ENCODE data around the gene FAU. TPM values are rescaled to one million over a fixed set of nuclear protein-coding genes. Genes with fewer than 3 reads are reported as not detected.

FAU gene
- total RNA-seq, 1 experiment from 2014 or later = 1,073 TPM

DNA sequence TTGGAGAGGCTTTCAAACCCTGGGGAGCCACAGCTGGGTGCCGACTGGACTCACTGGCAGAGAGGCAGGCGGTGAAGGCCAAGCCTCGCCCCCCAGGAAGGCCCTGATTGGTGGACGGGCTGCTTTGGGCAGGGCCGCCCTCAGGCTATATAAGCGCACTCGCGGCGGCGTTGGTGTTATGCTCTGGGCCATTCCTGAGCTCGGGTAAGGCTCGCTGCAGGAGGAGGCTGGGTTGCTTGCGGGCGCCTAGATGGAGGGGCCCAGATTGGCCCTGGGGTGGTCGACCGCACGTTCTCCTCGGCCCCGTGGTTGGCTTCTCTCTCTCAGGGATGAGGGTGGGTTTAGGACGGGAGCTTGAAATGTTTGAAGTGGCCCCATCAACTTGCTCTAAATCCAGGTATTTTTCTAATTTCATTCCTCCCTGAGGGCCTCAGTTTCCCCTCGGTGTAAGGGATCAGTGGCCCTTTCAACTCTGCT lies 48.2 kb upstream of the FAU start, which contains the start of gene SPDYC:
Gene SPDYC, plus strand, starts transcription at position 176 of the 477 bp plus-strand sequence. CDS start 1,125 bp downstream, outside the sequence.
- no peaks in the 10 kb centered on the region for H3K79me2 ChIP-seq (ENCODE audit: insufficient read depth, low read length)
- no peaks in the 10 kb centered on the region for H3K9me2 ChIP-seq (ENCODE audit: insufficient read depth)
- H3K9ac ChIP-seq (ENCODE audit: low read length) = peak within 1 kb of the TSS; percentile 30; the same call in 1 of the 2 replicates
- DNase-seq (ENCODE audit: low read depth, low spot score) = peak; percentile 56
- TF ChIP-seq EZH2phosphoT487 (IDR thresholded peaks at IDR 0.05; ENCODE audit: borderline replicate concordance) (no peak), FOSL1 (IDR thresholded peaks at IDR 0.05; ENCODE audit: low read depth) (no peak), SIN3A (IDR thresholded peaks at IDR 0.05; ENCODE audit: low read depth) (no peak), RAD21 (IDR thresholded peaks at IDR 0.05; ENCODE audit: low read depth) (no peak), JUND (IDR thresholded peaks at IDR 0.05) (no peak), TCF7L2 (IDR thresholded peaks at IDR 0.05; ENCODE audit: borderline replicate concordance, extremely low read depth, insufficient read depth, insufficient read length) (no peak), SRF (IDR thresholded peaks at IDR 0.05; ENCODE audit: low read depth) (no peak), POLR2AphosphoS5 (IDR thresholded peaks at IDR 0.05; ENCODE audit: low read depth, low read length) (peak; percentile 87), POLR2A (IDR thresholded peaks at IDR 0.05; ENCODE audit: borderline replicate concordance, extremely low read depth, insufficient read depth, insufficient read length) (peak; percentile 66)
- peak within 1 kb of the TSS in 1 of 2 experiments; percentile 30; a peak in 2 of 4 replicates for H3K4me3 ChIP-seq (replicated peaks in 1 of 2; ENCODE audit: low read depth in 1 of 2, low read length in 2 of 2)
- ATAC-seq = peak; percentile 98
- H3K4me2 ChIP-seq (ENCODE audit: low read length) = peak within 1 kb of the TSS; percentile 58
- no peaks in the 10 kb centered on the region for H3K9me3 ChIP-seq (ENCODE audit: control insufficient read depth in 1 of 2, insufficient read depth in 1 of 2, low read depth in 1 of 2, low read length in 2 of 2)
- POLR2A ChIA-PET = interaction anchor here (0.7 to 3.6 kb wide), 11 partner anchors 11 to 320 kb away, joined by 3 to 16 read pairs (median 3); partner anchors contain the start of genes CAPN1, FAU, MRPL49 and ZNHIT2
- RAD21 ChIA-PET (ENCODE audit: low non-redundant PET in 1 of 2, low total read pairs in 2 of 2, uncharacterized antibody in 2 of 2, unreplicated experiment in 2 of 2) = no interaction called here
- H2AFZ ChIP-seq (ENCODE audit: low read depth, low read length, poor library complexity, severe bottlenecking) = peak within 1 kb of the TSS; percentile 26
- H4K20me1 ChIP-seq (ENCODE audit: insufficient read depth) = no peaks in the 10 kb centered on the region
- no peaks in the 10 kb centered on the region for H3K36me3 ChIP-seq (ENCODE audit: control insufficient read depth in 1 of 2, insufficient read depth in 2 of 2, low read length in 2 of 2)
- intact Hi-C loops (cut with micrococcal nuclease) = no loop called here
- no peak within 1 kb of the TSS for H3K27ac ChIP-seq (ENCODE audit: low read depth, low read length)
- BruUV-seq (replicated peaks) = no TSS peak
- CTCF ChIA-PET = interaction anchor here (1.2 kb wide), 1 partner anchor 11 kb away, joined by 7 read pairs; the partner anchor contains the start of gene CAPN1
- peaks cover 9 to 16% of the 10 kb centered on the region in 2 experiments; a peak in 3 of 4 replicates for H3K4me1 ChIP-seq (ENCODE audit: control insufficient read depth in 1 of 2, insufficient read depth in 2 of 2, low read length in 2 of 2)
- no peaks in the 10 kb centered on the region for H3K27me3 ChIP-seq (ENCODE audit: insufficient read depth, low read length)

DNA sequence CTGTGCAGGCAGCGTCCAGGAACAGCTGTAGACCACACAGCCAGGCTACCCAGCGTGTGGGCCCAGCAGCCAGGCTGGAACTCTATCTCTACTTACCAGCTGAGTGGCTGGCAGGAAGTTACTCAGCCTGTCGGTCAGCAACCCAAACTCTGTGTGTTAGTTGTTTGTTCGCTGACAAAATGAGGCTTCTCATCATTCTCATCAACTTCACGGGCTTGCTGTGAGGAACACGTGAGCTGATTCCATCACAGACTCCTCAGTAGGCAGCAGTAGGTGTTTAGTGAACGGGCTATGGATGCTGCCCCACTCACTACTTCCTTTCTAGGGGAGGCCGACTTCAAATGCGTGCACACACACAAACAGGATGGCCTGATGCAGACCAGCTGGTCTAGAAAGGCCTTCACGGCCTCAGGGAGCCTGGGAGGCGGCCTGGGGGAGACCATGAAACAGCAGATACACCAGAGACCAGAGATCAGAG lies 47.3 kb upstream of the FAU start:
- CTCF ChIA-PET = interaction anchor here (1.2 kb wide), 1 partner anchor 12 kb away, joined by 7 read pairs; the partner anchor contains the start of gene CAPN1
- POLR2A ChIA-PET = interaction anchor here (0.7 to 3.6 kb wide), 7 partner anchors 11 to 320 kb away, joined by 3 to 16 read pairs (median 3); partner anchors contain the start of gene CAPN1
- H3K36me3 ChIP-seq (ENCODE audit: control insufficient read depth in 1 of 2, insufficient read depth in 2 of 2, low read length in 2 of 2) = no peaks in the 10 kb centered on the region
- ATAC-seq (no peak), DNase-seq (ENCODE audit: low read depth, low spot score) (no peak)
- RAD21 ChIA-PET (ENCODE audit: low non-redundant PET in 1 of 2, low total read pairs in 2 of 2, uncharacterized antibody in 2 of 2, unreplicated experiment in 2 of 2) = no interaction called here
- no peaks in the 10 kb centered on the region for H3K9me2 ChIP-seq (ENCODE audit: insufficient read depth)
- H2AFZ ChIP-seq (ENCODE audit: low read depth, low read length, poor library complexity, severe bottlenecking) = no peak overlapping the region
- H3K79me2 ChIP-seq (ENCODE audit: insufficient read depth, low read length) = no peaks in the 10 kb centered on the region
- no TSS peak for BruUV-seq (replicated peaks)
- no peak overlapping the region for H3K4me3 ChIP-seq (replicated peaks in 1 of 2; ENCODE audit: low read depth in 1 of 2, low read length in 2 of 2)
- H3K9ac ChIP-seq (ENCODE audit: low read length) = 0 out of 2 replicates have a peak overlapping the region, but pooled peaks have one; percentile 12
- no peaks in the 10 kb centered on the region for H3K27me3 ChIP-seq (ENCODE audit: insufficient read depth, low read length)
- no peak overlapping the region for H3K4me2 ChIP-seq (ENCODE audit: low read length)
- H3K4me1 ChIP-seq (ENCODE audit: control insufficient read depth in 1 of 2, insufficient read depth in 2 of 2, low read length in 2 of 2) = peaks cover 9 to 16% of the 10 kb centered on the region in 2 experiments; a peak in 3 of 4 replicates
- H4K20me1 ChIP-seq (ENCODE audit: insufficient read depth) = no peaks in the 10 kb centered on the region
- intact Hi-C loops (cut with micrococcal nuclease) = no loop called here
- no peak overlapping the region for H3K27ac ChIP-seq (ENCODE audit: low read depth, low read length)
- H3K9me3 ChIP-seq (ENCODE audit: control insufficient read depth in 1 of 2, insufficient read depth in 1 of 2, low read depth in 1 of 2, low read length in 2 of 2) = no peaks in the 10 kb centered on the region
- TF ChIP-seq, protein P1, sequence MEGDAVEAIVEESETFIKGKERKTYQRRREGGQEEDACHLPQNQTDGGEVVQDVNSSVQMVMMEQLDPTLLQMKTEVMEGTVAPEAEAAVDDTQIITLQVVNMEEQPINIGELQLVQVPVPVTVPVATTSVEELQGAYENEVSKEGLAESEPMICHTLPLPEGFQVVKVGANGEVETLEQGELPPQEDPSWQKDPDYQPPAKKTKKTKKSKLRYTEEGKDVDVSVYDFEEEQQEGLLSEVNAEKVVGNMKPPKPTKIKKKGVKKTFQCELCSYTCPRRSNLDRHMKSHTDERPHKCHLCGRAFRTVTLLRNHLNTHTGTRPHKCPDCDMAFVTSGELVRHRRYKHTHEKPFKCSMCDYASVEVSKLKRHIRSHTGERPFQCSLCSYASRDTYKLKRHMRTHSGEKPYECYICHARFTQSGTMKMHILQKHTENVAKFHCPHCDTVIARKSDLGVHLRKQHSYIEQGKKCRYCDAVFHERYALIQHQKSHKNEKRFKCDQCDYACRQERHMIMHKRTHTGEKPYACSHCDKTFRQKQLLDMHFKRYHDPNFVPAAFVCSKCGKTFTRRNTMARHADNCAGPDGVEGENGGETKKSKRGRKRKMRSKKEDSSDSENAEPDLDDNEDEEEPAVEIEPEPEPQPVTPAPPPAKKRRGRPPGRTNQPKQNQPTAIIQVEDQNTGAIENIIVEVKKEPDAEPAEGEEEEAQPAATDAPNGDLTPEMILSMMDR (IDR thresholded peaks at IDR 0.05 in 2 of 3, conservative IDR thresholded peaks at IDR 0.05 in 1 of 3; ENCODE audit: borderline replicate concordance in 1 of 3, insufficient read depth in 1 of 3, low read depth in 2 of 3, low read length in 2 of 3) = no peak
- no peak for TF ChIP-seq CEBPB (IDR thresholded peaks at IDR 0.05; ENCODE audit: low read depth)
- no peak for TF ChIP-seq CBX3 (IDR thresholded peaks at IDR 0.05; ENCODE audit: low read depth)
- TF ChIP-seq SRF (IDR thresholded peaks at IDR 0.05; ENCODE audit: low read depth) = no peak
- no peak for TF ChIP-seq SP1 (IDR thresholded peaks at IDR 0.05; ENCODE audit: low read depth)
- TF ChIP-seq, protein P2, sequence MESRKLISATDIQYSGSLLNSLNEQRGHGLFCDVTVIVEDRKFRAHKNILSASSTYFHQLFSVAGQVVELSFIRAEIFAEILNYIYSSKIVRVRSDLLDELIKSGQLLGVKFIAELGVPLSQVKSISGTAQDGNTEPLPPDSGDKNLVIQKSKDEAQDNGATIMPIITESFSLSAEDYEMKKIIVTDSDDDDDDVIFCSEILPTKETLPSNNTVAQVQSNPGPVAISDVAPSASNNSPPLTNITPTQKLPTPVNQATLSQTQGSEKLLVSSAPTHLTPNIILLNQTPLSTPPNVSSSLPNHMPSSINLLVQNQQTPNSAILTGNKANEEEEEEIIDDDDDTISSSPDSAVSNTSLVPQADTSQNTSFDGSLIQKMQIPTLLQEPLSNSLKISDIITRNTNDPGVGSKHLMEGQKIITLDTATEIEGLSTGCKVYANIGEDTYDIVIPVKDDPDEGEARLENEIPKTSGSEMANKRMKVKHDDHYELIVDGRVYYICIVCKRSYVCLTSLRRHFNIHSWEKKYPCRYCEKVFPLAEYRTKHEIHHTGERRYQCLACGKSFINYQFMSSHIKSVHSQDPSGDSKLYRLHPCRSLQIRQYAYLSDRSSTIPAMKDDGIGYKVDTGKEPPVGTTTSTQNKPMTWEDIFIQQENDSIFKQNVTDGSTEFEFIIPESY (IDR thresholded peaks at IDR 0.05; ENCODE audit: extremely low read depth, insufficient replicate concordance, low read length) = no peak
- TF ChIP-seq ZFX (IDR thresholded peaks at IDR 0.05) = no peak

Data from HCT116 (cell line).